Uterus (tissue), 4 donors: ENCODE data around the gene EPS15. TPM values are rescaled to one million over a fixed set of nuclear protein-coding genes. Genes with fewer than 3 reads are reported as not detected.
"Not testable (repeated sequence)": the region's sequence is repeated elsewhere in the genome, so short reads cannot be mapped to it uniquely, and the experiment has no call there.

Experiments used
- DNase-seq, 2 donors: peaks; one replicate each; pipeline ENCODE4 v3.0.0-alpha.2; 2019 to 2020
- H3K27ac ChIP-seq, 2 donors: fragments of 200-600 bp; sonication (generic); 1 replicate in 1 of 2; 2 replicates in 1 of 2; pipeline ENCODE4 v1.5.1; 2016 to 2018
- H3K27me3 ChIP-seq, 2 donors: fragments of 200-600 bp; sonication (generic); one replicate each; pipeline ENCODE4 v1.5.1; 2018 to 2019; ENCODE audit warnings: control low read depth in 1 of 2
- H3K36me3 ChIP-seq, 2 donors: fragments of 200-600 bp; sonication (generic); one replicate each; pipeline ENCODE4 v1.5.1; 2019; ENCODE audit warnings: control low read depth in 1 of 2
- H3K4me1 ChIP-seq, 2 donors: fragments of 200-600 bp; sonication (generic); one replicate each; pipeline ENCODE4 v1.5.1; 2018 to 2019; ENCODE audit warnings: control low read depth in 1 of 2
- H3K4me3 ChIP-seq, 2 donors: fragments of 200-600 bp; sonication (generic); 1 replicate in 1 of 2; 2 replicates in 1 of 2; pipeline ENCODE4 v1.5.1; 2018 to 2019; ENCODE audit warnings: mild to moderate bottlenecking in 1 of 2
- H3K9me3 ChIP-seq, 2 donors: fragments of 200-600 bp; sonication (generic); one replicate each; pipeline ENCODE4 v1.5.1; 2019; ENCODE audit warnings: control low read depth in 1 of 2
- CTCF ChIP-seq, 4 experiments: fragments of 200-600 bp in 2 of 4; fragments of 450-650 bp in 2 of 4; sonication (generic) in 2 of 4; IDR thresholded peaks; one replicate each; pipeline ENCODE4 v1.5.1; 2016 to 2019; ENCODE audit warnings: antibody characterized with exemption in 4 of 4, mild to moderate bottlenecking in 2 of 4, moderate library complexity in 1 of 4
- POLR2A ChIP-seq, 2 donors: fragments of 450-650 bp; IDR thresholded peaks; one replicate each; pipeline ENCODE4 v1.6.1; 2016; ENCODE audit warnings: antibody characterized with exemption in 2 of 2, mild to moderate bottlenecking in 1 of 2, moderate library complexity in 1 of 2
- intact Hi-C: fragments of 100-400 bp; cut with DNase I; formaldehyde crosslinking; loops from one replicate; pipeline ENCODE4 v1.15.1; 2023; ENCODE audit warnings: low total_unique reads
- total RNA-seq, 4 donors: library from RNA; depleted of rRNA in 3 of 4; stranded (reverse); fragments of >200 nt in 3 of 4; gene quantifications; one replicate each; pipeline versions ENCODE4 v1.1.0 to v1.2.4, GENCODE V29; 2014 to 2023
- donor health status: DM: yes; HTN: yes; CAD: no.

The EPS15 gene
- total RNA-seq, 4 donors from 2014 or later: 30.7 to 133 (median 81.1) TPM

GRCh38 chr1:51443555-51443954, 75.5 kb downstream of the EPS15 start:
- H3K4me3 ChIP-seq: no peak overlapping the region
- no peaks in the 10 kb centered on the region for H3K27me3 ChIP-seq
- intact Hi-C loops: no loop called here
- H3K27ac ChIP-seq: peak overlapping the region in 1 of 2 donors; percentile 72
- H3K4me1 ChIP-seq: peaks cover 0 to 4% of the 10 kb centered on the region in 2 donors
- no peak for DNase-seq
- peaks cover 0 to 4% of the 10 kb centered on the region in 2 donors for H3K36me3 ChIP-seq
- TF ChIP-seq POLR2A (IDR thresholded peaks at IDR 0.05) (no peak), CTCF (IDR thresholded peaks at IDR 0.05) (no peak)
- H3K9me3 ChIP-seq: no peaks in the 10 kb centered on the region

- Histone ChIP-seq H3K4me1 (peaks cover 0 to 4% of the 10 kb centered on the region in 2 donors), H3K27ac (no peak overlapping the region), H3K4me3 (no peak overlapping the region), H3K36me3 (peaks cover 0 to 4% of the 10 kb centered on the region in 2 donors), H3K27me3 (no peaks in the 10 kb centered on the region), H3K9me3 (no peaks in the 10 kb centered on the region)
- no peak for DNase-seq
- intact Hi-C loops: no loop called here
- TF ChIP-seq POLR2A (IDR thresholded peaks at IDR 0.05) (no peak), CTCF (IDR thresholded peaks at IDR 0.05) (no peak)
Observed at GRCh38 chr1:51442616-51443015, 76.5 kb downstream of the EPS15 start.

- intact Hi-C loops: no loop called here
- H3K9me3 ChIP-seq: no peaks in the 10 kb centered on the region
- no peak for TF ChIP-seq CTCF (IDR thresholded peaks at IDR 0.05)
- no peak for TF ChIP-seq POLR2A (IDR thresholded peaks at IDR 0.05)
- peaks cover 0 to 4% of the 10 kb centered on the region in 2 donors for H3K36me3 ChIP-seq
- H3K27ac ChIP-seq: no peak overlapping the region
- peaks cover 0 to 4% of the 10 kb centered on the region in 2 donors for H3K4me1 ChIP-seq
- DNase-seq: no peak
- H3K27me3 ChIP-seq: no peaks in the 10 kb centered on the region
- H3K4me3 ChIP-seq: no peak overlapping the region
Observed at GRCh38 chr1:51442198-51442597, 76.9 kb downstream of the EPS15 start.

GRCh38 chr1:51439895-51440294, 79.2 kb downstream of the EPS15 start:
- intact Hi-C loops: no loop called here
- Histone ChIP-seq H3K27me3 (no peaks in the 10 kb centered on the region), H3K4me1 (peaks cover 0 to 2% of the 10 kb centered on the region in 2 donors), H3K9me3 (no peaks in the 10 kb centered on the region), H3K4me3 (no peak overlapping the region), H3K27ac (no peak overlapping the region), H3K36me3 (no peaks in the 10 kb centered on the region)
- TF ChIP-seq CTCF (IDR thresholded peaks at IDR 0.05): no peak
- TF ChIP-seq POLR2A (IDR thresholded peaks at IDR 0.05): no peak
- no peak for DNase-seq

GRCh38 chr1:51439053-51439452, 80.0 kb downstream of the EPS15 start:
- H3K36me3 ChIP-seq: no peaks in the 10 kb centered on the region
- TF ChIP-seq POLR2A (IDR thresholded peaks at IDR 0.05): no peak
- TF ChIP-seq CTCF (IDR thresholded peaks at IDR 0.05): no peak
- DNase-seq: no peak
- intact Hi-C loops: no loop called here
- no peak overlapping the region for H3K27ac ChIP-seq
- no peak overlapping the region for H3K4me3 ChIP-seq
- peaks cover 0 to under 1% of the 10 kb centered on the region in 2 donors for H3K4me1 ChIP-seq
- H3K27me3 ChIP-seq: no peaks in the 10 kb centered on the region
- H3K9me3 ChIP-seq: no peaks in the 10 kb centered on the region

- intact Hi-C loops, H3K4me3 ChIP-seq, H3K36me3 ChIP-seq, DNase-seq, H3K27ac ChIP-seq, H3K4me1 ChIP-seq, H3K9me3 ChIP-seq, H3K27me3 ChIP-seq: not testable (repeated sequence)
Observed at GRCh38 chr1:51437391-51437790, 81.7 kb downstream of the EPS15 start.
